Stimulated activated CD8-positive, alpha-beta memory T cell treated with anti-CD3 and anti-CD28 coated beads, Interleukin-7, amount 100 ng/mL, for 1 hour (primary cell): ENCODE results near the gene NFILZ.

Source experiments
- DNase-seq, 2 donors: peaks; one replicate each; pipeline ENCODE4 v3.0.0-alpha.2; 2020; ENCODE audit warnings: low read depth in 2 of 2

NFILZ gene

DNA sequence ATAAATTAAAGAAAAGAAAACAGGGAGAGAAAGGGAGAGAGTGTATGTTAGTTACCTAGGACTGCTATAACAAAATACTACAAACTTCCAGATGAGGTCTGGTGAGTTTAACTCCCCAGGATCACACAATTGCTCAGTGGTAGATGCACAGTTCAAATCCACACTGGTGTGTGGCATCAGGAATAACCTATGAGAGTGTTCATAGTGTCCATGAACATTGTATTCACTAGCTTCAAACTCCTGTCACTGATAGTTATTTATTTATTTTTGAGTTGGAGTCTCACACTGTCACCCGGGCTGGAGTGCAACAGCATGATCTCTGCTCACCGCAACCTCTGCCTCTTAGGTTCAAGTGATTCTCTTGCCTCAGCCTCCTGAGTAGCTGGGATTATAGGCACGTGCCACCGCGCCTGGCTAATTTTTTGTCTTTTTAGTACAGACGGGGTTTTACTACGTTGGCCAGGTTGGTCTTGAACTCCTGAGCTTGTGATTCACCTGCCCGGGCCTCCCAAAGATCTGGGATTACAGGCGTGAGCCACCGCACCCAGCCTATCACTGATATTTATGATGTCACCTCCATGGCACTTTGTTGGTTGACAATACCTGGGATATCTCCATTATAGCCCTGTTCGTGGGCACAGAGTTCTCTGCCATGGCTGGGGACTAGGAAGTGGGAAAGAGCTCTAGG is at the start of gene NFILZ:
NFILZ (plus strand) TSS at position 638 of the 688 bp plus-strand sequence. CDS start 46,133 bp downstream, outside the sequence.
- DNase-seq, result no peak

- DNase-seq, result peak; percentile 76 to 78
Observed at GRCh38 chr19:8580710-8581281, 49.6 kb upstream of the NFILZ start.

DNA sequence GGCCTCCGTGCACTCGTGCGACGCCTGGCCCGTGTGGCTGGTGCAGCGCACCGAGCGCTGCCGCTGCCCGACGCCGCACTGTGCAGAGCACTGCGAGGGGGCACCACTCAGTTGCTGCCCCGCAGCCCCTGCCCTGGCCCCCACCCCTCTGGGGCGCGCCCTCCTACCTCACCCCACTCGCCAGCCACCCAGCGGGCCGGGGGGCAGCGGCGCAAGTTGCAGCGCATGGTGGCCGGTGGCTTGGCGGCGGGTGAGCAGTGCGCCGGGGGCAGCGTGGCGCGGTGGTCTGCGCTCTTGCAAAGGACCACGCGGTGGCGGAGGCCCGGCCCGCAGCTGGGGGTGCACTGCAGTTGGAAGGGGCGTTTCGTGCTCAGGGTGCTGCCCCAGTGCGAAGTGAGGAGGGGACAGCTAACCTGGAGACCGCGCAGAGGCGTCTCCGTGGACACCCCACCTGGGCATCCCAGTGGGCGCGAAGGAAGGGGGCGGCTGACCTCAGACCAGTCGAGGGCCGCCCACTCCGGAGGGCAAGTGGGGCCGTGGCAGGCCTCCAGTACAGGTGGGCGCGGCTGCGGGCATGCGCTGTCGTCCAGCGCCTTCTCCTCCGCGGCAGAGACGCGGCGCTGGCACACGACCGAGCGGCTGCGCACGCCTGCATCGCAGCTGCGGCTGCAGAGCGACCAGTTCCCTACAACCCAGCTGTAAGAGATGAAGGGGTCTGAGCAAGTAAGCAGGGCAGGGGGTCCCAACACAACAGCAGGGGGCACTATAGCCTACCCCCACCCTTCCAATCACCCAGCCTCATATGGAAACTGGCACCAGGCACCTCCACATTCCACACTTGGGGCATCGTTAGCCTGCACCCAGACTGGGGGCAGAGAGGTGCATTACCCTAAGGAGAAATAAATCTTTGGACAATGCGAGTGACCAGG is 45.2 kb upstream of the NFILZ start:
- no peak for DNase-seq

GRCh38 chr19:8585894-8586750 is 44.3 kb upstream of the NFILZ start:
- peak in 1 of 2 donors; percentile 49 for DNase-seq

GRCh38 chr19:8589177-8589714 is 41.2 kb upstream of the NFILZ start:
- no peak for DNase-seq

DNA sequence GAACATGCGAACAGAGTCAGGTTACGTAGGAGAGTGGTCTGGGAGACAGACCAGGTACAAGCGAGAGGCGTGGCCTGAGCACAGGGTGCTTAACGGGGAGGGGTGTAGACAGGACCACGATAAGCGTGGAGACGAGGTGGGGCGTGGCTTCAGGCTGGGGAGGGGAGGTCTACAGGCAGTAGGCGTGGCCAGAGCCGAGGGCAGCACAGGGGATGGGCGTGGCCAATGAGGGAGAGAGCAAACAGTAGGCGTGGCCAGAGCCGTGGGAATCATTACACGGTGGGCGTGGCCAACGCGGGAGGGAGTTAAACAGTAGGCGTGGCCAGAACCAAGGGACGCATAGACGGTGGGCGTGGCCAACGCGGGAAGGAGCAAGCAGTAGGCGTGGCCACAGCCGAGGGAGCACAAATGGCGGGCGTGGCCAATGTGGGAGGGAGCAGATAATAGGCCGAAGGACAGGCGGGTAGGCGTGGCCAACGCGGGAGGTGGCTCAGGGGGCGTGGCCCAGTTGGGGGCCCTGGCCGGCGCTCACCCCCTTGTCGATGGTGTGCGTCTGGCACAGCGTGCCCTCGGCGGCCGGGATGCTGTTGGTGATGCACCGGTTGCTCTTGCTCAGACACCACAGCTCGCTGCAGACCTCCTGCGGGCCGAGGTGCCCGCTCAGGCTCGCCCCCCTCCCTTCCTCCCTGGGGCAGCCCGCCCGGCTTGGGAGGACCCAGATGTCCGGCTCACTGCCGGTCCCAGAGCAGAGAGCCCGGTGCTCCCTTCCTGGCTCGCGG is 38.0 kb upstream of the NFILZ start:
- DNase-seq, result peak; percentile 84

- no peak for DNase-seq
Observed at GRCh38 chr19:8593931-8594330, 36.5 kb upstream of the NFILZ start.

DNA sequence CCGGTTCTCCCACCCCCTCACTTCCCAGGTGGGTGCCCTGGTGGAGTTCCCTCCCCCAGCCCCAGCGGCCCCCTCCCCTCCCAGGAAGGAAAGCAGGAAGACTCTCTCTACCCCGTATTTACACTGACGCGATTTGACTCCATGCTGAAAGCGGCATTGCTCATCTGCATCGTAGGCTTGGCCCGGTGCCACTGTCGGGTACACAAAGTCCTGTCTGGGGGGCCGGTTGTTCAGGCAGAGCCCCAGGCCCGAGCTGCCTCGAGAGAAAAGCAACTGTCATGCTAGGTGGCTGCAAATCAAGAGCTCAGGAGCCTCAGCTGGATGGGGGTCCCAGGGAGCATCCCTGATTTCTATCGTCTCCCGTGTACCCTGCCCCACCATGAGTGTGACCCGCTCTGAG is 34.8 kb upstream of the NFILZ start:
- no peak for DNase-seq

DNA sequence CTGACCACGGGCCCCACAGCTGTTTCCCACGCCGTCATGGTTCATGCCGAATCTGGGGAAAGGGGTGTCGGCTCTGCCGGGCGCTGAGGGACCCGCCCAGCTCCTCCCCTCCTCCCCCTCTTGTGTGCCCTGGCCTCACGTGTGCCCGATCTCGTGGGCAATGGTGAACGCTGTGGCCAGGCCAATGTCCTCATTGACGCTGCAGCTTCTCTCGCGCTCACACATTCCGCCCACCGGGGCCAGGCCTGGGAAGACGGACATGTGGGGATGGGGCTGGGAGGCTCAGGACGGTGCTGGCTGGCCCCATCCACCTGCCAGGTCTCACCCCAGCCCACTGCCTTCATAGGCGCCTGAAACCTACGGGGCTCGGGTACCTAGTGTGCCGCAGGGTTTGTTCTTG is 34.3 kb upstream of the NFILZ start:
- DNase-seq, result no peak

DNA sequence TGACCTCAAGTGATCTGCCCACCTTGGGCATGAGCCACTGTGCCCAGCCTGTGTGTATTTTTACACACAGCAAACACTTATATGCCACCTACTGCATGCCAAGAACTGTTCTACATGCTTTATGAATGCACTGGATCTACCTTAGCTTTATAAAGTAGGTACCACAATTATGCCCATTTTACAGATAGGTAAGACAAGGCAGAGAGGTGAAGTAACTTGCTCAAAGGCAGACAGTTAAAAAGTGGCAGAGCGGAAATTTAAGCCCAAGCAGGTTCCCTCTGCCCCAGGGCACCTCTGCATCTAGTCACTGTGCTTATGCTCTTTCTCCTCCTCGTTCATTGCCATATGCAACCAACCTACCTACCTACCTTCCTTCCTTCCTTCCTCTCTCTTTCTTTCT is 30.4 kb upstream of the NFILZ start:
- no peak for DNase-seq

DNA sequence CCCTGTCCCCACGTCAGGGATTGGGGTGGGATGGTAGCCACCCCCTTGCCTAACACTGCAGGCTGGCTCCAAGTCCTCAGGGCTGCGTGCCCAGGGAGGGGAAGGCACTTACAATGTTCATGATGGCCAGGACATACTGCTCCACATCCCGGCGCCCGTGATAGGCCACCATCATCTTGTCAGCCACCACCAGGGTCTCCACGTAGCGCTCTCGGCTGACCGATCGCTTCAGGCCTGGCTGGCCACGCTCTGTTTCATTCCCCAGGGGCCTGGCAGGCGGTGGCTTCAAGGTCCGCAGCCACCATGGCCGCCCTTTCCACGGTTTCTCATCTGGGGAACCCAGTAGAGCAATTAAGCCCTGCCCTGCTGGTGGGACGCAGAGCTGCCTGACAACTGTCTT is 29.6 kb upstream of the NFILZ start:
- no peak for DNase-seq

DNA sequence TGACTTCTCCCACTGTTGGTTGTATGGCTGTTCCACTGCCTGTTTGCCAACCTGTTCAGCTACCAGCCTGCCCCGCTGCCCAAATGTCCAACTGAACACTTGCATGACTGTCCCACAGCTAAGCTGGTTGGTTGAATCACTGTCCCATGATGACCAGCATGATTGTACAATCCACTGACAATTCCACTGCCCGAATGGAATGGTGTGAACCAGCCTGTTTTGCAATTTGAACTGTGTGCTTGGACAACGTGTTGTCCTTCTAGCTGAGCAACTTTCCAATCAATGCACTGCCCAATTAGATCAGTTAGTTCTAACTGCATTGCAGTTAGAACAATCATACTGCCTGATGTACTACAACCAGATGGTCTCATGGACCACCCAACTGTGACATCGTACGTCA is 28.6 kb upstream of the NFILZ start:
- no peak for DNase-seq

DNA sequence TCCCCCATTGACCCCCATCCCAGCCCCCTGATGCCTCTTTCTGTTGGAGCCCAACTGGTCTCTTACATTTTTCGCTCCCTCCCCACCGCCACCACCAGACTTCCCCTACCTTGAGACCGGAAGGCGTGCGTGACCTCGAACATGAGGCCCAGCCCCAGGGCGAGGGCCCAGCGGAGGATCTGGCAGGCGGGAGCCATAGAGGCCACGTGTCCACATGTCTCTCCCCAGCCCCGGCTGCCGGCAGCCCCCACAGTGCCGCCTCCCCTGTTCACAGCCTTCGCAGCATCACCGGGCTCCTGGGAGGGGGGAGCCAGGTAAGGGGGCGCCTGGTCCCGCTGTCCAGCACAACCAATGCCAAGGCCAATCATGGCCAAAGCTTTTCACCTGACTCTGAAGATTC is 24.9 kb upstream of the NFILZ start:
- no peak for DNase-seq

- DNase-seq, result no peak
Observed at GRCh38 chr19:8607386-8607785, 23.0 kb upstream of the NFILZ start.

- DNase-seq, result no peak
Observed at GRCh38 chr19:8608941-8609278, 21.5 kb upstream of the NFILZ start.

- no peak for DNase-seq
Observed at GRCh38 chr19:8609279-8610040, 21.0 kb upstream of the NFILZ start.

- DNase-seq, result no peak
Observed at GRCh38 chr19:8610041-8610935, 20.1 kb upstream of the NFILZ start, which contains the start of gene ADAMTS10. Gene ADAMTS10 (minus strand): TSS chr19:8610715. CDS start chr19:8605710, 5,005 bp downstream.

DNA sequence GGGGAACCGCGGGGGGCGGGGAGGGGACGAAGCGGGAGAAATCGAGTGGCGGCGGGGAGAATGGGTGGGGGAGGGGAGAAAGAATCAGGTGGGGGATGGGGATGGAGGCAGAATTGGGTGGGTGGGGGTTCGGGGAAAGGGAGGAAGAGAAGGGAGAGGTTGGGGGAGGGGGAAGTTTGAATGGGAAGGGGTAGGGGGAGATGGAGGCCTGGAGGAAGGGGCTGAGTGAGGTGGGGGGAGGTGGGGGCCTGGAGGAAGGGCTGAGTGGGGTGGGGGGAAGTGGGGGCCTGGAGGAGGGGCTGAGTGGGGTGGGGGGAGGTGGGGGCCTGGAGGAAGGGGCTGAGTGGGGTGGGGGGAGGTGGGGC is 19.5 kb upstream of the NFILZ start:
- no peak for DNase-seq

GRCh38 chr19:8611391-8611876 is 19.0 kb upstream of the NFILZ start:
- no peak for DNase-seq
